Bronchial epithelial cell (primary cell): ENCODE data around the gene TMEM254. TPM values are rescaled to one million over a fixed set of nuclear protein-coding genes. Genes with fewer than 3 reads are reported as not detected.

Source experiments
- DNase-seq: peaks from one replicate; pipeline ENCODE4 v3.0.0-alpha.2; 2010; ENCODE audit warnings: low read depth
- FAIRE-seq: peaks from 2 replicates; lab custom pipeline; 2011; peaks lifted over from hg19 to GRCh38; lab: Jason Lieb, UNC
- H3K27me3 ChIP-seq: 2 replicates; pipeline ENCODE4 v1.5.1; 2011; ENCODE audit warnings: low read length; ENCODE audit not compliant: control insufficient read depth, insufficient read depth
- H3K36me3 ChIP-seq: 2 replicates; pipeline ENCODE4 v1.5.1; 2011; ENCODE audit warnings: low read length; ENCODE audit not compliant: control insufficient read depth, insufficient read depth
- H3K4me3 ChIP-seq: 2 replicates; pipeline ENCODE4 v1.5.1; 2011; ENCODE audit warnings: mild to moderate bottlenecking, low read depth, low read length, control low read depth
- total RNA-seq: library from RNA; depleted of rRNA; stranded (reverse); fragments of >200 nt; gene quantifications from 2 replicates; pipeline ENCODE4 v1.2.1, GENCODE V29; 2014
- TF ChIP-seq, protein P1 (sequence below): IDR thresholded peaks from 2 replicates; pipeline ENCODE4 v1.5.1; 2011; ENCODE audit warnings: mild to moderate bottlenecking, moderate library complexity, low read length, control low read depth, inconsistent platforms; ENCODE audit not compliant: insufficient read depth, severe bottlenecking

Gene TMEM254
- total RNA-seq, 1 donor from 2014 or later: 7.1 TPM

DNA sequence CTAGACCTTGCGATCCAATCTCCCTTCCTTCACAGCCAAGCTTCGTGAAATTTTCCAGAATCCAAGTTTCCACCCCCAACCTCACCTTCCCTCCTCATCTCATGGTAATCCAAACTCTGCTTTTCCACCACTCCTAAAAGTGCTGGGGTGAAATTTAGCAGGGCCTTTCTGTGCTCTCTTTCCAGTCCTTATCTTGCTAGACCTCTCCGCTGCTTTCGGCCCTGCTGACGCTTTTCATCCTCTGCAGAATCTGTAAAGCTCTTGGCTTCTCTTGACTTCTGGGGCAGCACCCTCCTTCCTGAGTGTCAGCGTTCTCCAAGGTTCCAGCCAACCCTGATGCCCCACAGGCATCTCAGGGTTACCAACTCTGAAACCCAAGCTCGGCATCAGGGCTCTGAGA is 61.8 kb downstream of the TMEM254 start:
- H3K36me3 ChIP-seq: no peaks in the 10 kb centered on the region
- TF ChIP-seq, protein P1, sequence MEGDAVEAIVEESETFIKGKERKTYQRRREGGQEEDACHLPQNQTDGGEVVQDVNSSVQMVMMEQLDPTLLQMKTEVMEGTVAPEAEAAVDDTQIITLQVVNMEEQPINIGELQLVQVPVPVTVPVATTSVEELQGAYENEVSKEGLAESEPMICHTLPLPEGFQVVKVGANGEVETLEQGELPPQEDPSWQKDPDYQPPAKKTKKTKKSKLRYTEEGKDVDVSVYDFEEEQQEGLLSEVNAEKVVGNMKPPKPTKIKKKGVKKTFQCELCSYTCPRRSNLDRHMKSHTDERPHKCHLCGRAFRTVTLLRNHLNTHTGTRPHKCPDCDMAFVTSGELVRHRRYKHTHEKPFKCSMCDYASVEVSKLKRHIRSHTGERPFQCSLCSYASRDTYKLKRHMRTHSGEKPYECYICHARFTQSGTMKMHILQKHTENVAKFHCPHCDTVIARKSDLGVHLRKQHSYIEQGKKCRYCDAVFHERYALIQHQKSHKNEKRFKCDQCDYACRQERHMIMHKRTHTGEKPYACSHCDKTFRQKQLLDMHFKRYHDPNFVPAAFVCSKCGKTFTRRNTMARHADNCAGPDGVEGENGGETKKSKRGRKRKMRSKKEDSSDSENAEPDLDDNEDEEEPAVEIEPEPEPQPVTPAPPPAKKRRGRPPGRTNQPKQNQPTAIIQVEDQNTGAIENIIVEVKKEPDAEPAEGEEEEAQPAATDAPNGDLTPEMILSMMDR: no peak
- no peaks in the 10 kb centered on the region for H3K27me3 ChIP-seq
- DNase-seq (no peak), FAIRE-seq (no peak)
- H3K4me3 ChIP-seq: no peak overlapping the region

- FAIRE-seq (no peak), DNase-seq (no peak)
- Histone ChIP-seq H3K27me3 (no peaks in the 10 kb centered on the region), H3K4me3 (no peak overlapping the region), H3K36me3 (no peaks in the 10 kb centered on the region)
- TF ChIP-seq, protein P1: no peak
Measured at GRCh38 chr10:80141696-80142460, 63.4 kb downstream of the TMEM254 start.

Other genes starting within 250 kb of the TMEM254 start
- gene SFTPD, start 129.6 kb upstream of the TMEM254 start, total RNA-seq: 0.77 and 0.79 TPM in 2 replicates
- gene PLAC9, start 54.1 kb downstream of the TMEM254 start, total RNA-seq: 0.13 TPM in 1 of 2 replicates, not detected in the other
- 22.1 and 31.7 TPM in 2 replicates for gene ANXA11, start 126.9 kb downstream of the TMEM254 start, total RNA-seq
- not detected in 2 replicates for gene MAT1A, start 211.0 kb downstream of the TMEM254 start, total RNA-seq